ENCODE data around the gene GRHL3. TPM values are rescaled to one million over a fixed set of nuclear protein-coding genes. Genes with fewer than 3 reads are reported as not detected.

Gene GRHL3
- total and polyA plus RNA-seq, 7 donors = 0.23 to 0.63 TPM; not detected in 5

DNA sequence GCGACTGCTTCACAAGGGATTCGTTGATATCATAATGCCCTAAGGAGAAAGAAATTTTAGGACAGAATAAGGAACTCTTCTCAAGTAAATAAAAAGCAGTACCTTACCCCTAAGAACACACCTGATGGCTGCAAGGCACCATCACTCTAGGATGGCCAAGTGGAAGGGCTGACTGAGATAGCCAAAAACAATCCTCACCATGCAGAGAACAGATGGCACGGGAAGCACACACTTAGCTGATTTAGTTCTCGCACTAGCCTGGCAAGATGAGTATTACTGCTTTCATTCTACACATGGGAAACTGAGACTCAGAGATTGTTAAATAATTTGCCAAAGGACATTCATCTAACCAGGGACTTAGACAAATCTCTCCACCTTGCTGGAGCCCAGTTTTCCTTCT lies 50.6 kb downstream of the GRHL3 start:
- no peaks in the 10 kb centered on the region for H3K4me1 ChIP-seq
- H3K9me3 ChIP-seq = no peaks in the 10 kb centered on the region
- peaks cover 0 to 34% (median 0%) of the 10 kb centered on the region in 4 donors for H3K36me3 ChIP-seq
- no peaks in the 10 kb centered on the region for H3K27me3 ChIP-seq
- intact Hi-C loops (cut with DNase I) = no loop called here
- H3K27ac ChIP-seq = no peak overlapping the region
- TF ChIP-seq EP300 (IDR thresholded peaks at IDR 0.05) (no peak), POLR2AphosphoS5 (IDR thresholded peaks at IDR 0.05) (no peak), POLR2A (IDR thresholded peaks at IDR 0.05) (no peak)
- TF ChIP-seq, protein P1, sequence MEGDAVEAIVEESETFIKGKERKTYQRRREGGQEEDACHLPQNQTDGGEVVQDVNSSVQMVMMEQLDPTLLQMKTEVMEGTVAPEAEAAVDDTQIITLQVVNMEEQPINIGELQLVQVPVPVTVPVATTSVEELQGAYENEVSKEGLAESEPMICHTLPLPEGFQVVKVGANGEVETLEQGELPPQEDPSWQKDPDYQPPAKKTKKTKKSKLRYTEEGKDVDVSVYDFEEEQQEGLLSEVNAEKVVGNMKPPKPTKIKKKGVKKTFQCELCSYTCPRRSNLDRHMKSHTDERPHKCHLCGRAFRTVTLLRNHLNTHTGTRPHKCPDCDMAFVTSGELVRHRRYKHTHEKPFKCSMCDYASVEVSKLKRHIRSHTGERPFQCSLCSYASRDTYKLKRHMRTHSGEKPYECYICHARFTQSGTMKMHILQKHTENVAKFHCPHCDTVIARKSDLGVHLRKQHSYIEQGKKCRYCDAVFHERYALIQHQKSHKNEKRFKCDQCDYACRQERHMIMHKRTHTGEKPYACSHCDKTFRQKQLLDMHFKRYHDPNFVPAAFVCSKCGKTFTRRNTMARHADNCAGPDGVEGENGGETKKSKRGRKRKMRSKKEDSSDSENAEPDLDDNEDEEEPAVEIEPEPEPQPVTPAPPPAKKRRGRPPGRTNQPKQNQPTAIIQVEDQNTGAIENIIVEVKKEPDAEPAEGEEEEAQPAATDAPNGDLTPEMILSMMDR (IDR thresholded peaks at IDR 0.05) = no peak
- no peak overlapping the region for H3K4me3 ChIP-seq
- 95 to 97% methylated on average over 4 of the region's 4 CpGs for WGBS, 2 donors
- no peak for DNase-seq

DNA sequence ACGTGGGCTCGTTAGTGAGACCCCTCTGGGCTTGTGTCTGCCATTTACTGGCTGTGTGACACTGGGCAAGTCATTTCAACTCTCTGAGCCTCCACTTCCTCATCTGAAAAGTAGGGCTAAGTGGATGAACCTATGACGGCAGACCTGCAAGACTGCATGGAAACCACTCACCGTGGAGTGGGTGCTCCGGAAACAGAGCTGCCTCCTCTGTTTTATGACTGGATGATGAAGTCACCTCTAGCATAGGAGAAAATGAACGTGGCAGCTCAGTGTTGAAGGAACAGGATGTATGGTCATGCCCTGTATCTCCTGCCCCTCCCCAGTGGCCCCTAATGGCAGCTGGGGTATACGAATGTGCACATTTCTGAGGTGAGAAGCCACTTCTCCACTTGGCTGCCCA lies 53.9 kb downstream of the GRHL3 start:
- no peak overlapping the region for H3K27ac ChIP-seq
- no peak overlapping the region for H3K4me3 ChIP-seq
- no peak for DNase-seq
- H3K36me3 ChIP-seq = peaks cover 0 to 33% (median 0%) of the 10 kb centered on the region in 4 donors
- H3K4me1 ChIP-seq = no peaks in the 10 kb centered on the region
- H3K27me3 ChIP-seq = no peaks in the 10 kb centered on the region
- no peaks in the 10 kb centered on the region for H3K9me3 ChIP-seq
- TF ChIP-seq POLR2AphosphoS5 (IDR thresholded peaks at IDR 0.05) (no peak), EP300 (IDR thresholded peaks at IDR 0.05) (no peak), POLR2A (IDR thresholded peaks at IDR 0.05) (no peak)
- TF ChIP-seq, protein P1 (IDR thresholded peaks at IDR 0.05) = no peak
- WGBS, 2 donors = 78 to 90% methylated on average over 7 of the region's 7 CpGs
- intact Hi-C loops (cut with DNase I) = no loop called here

DNA sequence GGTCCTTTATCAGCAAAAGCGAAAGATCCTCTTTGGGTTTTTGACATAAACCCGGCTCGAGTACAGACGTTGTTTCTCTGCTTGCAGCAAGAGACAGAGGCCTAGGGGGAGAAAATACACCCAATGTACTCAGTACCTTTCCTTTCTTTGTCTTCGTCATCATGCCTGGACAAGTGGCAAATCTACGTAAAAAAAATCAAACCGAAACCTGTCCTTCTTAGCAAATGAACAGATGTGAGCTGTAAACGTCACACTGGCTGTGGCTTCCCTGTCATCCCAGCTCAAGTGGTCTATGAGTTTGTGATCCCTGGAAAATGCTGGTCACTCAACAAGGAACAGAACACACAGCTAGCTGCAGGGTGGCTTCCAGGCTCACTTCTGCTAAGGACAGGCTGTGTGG lies 54.6 kb downstream of the GRHL3 start:
- Histone ChIP-seq H3K4me1 (no peaks in the 10 kb centered on the region), H3K27me3 (no peaks in the 10 kb centered on the region), H3K4me3 (no peak overlapping the region), H3K9me3 (no peaks in the 10 kb centered on the region), H3K36me3 (peaks cover 0 to 32% (median 0%) of the 10 kb centered on the region in 4 donors), H3K27ac (no peak overlapping the region)
- TF ChIP-seq, protein P1 (IDR thresholded peaks at IDR 0.05) = no peak
- no peak for TF ChIP-seq POLR2AphosphoS5 (IDR thresholded peaks at IDR 0.05)
- no peak for TF ChIP-seq EP300 (IDR thresholded peaks at IDR 0.05)
- no peak for TF ChIP-seq POLR2A (IDR thresholded peaks at IDR 0.05)
- no peak for DNase-seq
- 90 to 95% methylated on average over 8 of the region's 8 CpGs for WGBS, 2 donors
- intact Hi-C loops (cut with DNase I) = no loop called here

DNA sequence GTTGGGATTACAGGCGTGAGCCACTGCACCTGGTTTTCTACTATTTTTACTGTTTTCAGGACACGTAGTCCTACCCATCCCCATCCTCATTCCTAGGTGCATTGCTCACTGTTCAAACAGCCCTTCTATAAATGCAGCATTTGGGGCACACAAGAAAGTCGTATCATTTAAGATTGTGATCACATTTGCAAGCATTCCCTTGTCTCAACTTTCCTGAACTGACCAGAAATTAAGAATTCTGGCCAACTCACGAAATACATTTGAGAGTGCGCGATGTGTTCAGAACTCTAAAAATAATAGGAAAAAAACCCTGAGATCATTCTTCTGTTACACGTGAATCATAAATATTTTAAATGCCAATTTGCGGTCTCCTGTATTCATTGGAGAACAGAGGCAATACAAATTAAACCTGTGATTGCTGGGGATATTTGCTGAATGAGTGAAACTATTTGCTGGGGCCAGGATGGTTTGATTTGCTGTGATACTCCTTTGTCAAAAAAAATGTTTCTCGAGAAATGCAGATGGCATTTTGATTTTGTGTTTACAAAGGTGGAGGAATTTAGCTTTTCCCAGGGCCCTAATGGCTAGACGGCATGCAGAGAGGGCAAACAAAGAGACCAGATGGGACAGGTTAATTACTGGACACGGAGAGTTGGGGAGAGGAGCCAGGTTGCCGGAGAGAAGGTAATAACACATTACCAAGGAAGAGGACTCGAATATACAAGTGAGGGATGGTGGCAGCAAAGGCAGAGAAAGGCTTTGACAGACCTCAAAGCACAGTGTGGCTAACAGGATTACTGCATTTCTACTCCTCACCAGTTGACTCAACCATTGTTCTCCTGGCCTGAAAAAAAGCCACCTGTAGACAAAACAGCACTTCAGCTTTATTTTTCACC lies 56.0 kb downstream of the GRHL3 start:
- TF ChIP-seq EP300 (IDR thresholded peaks at IDR 0.05) = no peak
- TF ChIP-seq, protein P1 (IDR thresholded peaks at IDR 0.05) = no peak
- no peak for TF ChIP-seq POLR2AphosphoS5 (IDR thresholded peaks at IDR 0.05)
- no peak for TF ChIP-seq POLR2A (IDR thresholded peaks at IDR 0.05)
- H3K4me3 ChIP-seq = no peak overlapping the region
- no peak overlapping the region for H3K27ac ChIP-seq
- H3K4me1 ChIP-seq = no peaks in the 10 kb centered on the region
- DNase-seq = no peak
- H3K9me3 ChIP-seq = no peaks in the 10 kb centered on the region
- no peaks in the 10 kb centered on the region for H3K27me3 ChIP-seq
- intact Hi-C loops (cut with DNase I) = no loop called here
- H3K36me3 ChIP-seq = peaks cover 0 to 36% (median 5%) of the 10 kb centered on the region in 4 donors
- WGBS, 2 donors = 58 to 75% methylated on average over 13 of the region's 13 CpGs
